Tibial artery (tissue), 4 donors: ENCODE measurements around the gene GJB2.

Source experiments
- DNase-seq, 2 donors: peaks; one replicate each; pipeline ENCODE4 v3.0.0-alpha.2; 2019
- H3K27ac ChIP-seq, 2 donors: fragments of 200-600 bp; sonication (generic) in 1 of 2; 1 replicate in 1 of 2; 2 replicates in 1 of 2; pipeline ENCODE4 v1.5.1; 2018 to 2019; ENCODE audit warnings: mild to moderate bottlenecking in 1 of 2
- H3K27me3 ChIP-seq, 2 donors: fragments of 200-600 bp; sonication (generic) in 1 of 2; one replicate each; pipeline versions ENCODE4 v1.5.1 to v1.6.0; 2016 to 2019
- H3K36me3 ChIP-seq, 3 donors: fragments of 200-600 bp; sonication (generic) in 2 of 3; one replicate each; pipeline ENCODE4 v1.5.1; 2016 to 2019; ENCODE audit warnings: mild to moderate bottlenecking in 2 of 3
- H3K4me1 ChIP-seq, 4 donors: fragments of 200-600 bp; sonication (generic) in 2 of 4; 1 replicate in 3 of 4; 2 replicates in 1 of 4; pipeline ENCODE4 v1.5.1; 2016 to 2019
- H3K4me3 ChIP-seq, 2 donors: fragments of 200-600 bp; sonication (generic) in 1 of 2; 1 replicate in 1 of 2; 2 replicates in 1 of 2; pipeline ENCODE4 v1.5.1; 2018 to 2019; ENCODE audit warnings: mild to moderate bottlenecking in 2 of 2
- H3K9me3 ChIP-seq, 3 donors: fragments of 200-600 bp; sonication (generic) in 1 of 3; one replicate each; pipeline ENCODE4 v1.5.1; 2016 to 2019
- intact Hi-C: fragments of 100-400 bp; cut with DNase I; formaldehyde crosslinking; loops from one replicate; pipeline ENCODE4 v1.15.0; 2023; ENCODE audit warnings: low total_unique reads
- TF ChIP-seq, protein P1 (sequence below), 2 experiments: fragments of 200-600 bp in 1 of 2; fragments of 450-650 bp in 1 of 2; IDR thresholded peaks; one replicate each; pipeline ENCODE4 v1.5.1; 2017 to 2019; ENCODE audit warnings: antibody characterized with exemption in 2 of 2, mild to moderate bottlenecking in 1 of 2, moderate library complexity in 1 of 2

GJB2 gene

DNA sequence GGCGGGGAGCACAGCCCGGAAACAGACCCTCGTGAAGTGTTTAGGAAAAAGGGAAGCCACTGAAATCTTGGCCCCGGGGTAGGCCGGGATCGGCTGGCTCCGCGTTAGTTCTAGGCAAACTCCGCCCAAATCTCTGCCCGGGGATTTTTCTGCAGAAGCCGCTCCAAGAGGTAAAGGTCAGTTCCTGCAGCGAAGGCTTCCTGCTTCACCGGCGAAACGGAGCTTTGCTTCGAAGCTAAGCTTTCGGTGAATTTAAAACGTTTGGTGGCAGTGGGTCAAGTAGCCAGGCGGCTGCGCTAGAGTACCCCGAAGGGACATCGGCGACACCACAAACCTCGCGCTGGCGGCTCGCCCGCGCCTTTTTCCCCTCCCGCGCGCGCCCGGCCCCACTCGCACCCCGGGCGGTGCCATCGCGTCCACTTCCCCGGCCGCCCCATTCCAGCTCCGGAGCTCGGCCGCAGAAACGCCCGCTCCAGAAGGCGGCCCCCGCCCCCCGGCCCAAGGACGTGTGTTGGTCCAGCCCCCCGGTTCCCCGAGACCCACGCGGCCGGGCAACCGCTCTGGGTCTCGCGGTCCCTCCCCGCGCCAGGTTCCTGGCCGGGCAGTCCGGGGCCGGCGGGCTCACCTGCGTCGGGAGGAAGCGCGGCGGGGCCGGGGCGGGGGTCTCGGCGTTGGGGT lies 441 bp downstream of the GJB2 start:
- peaks cover 0 to 28% (median 24%) of the 10 kb centered on the region in 4 donors for H3K4me1 ChIP-seq
- H3K36me3 ChIP-seq: no peaks in the 10 kb centered on the region
- intact Hi-C loops: no loop called here
- H3K9me3 ChIP-seq: no peaks in the 10 kb centered on the region
- TF ChIP-seq, protein P1, sequence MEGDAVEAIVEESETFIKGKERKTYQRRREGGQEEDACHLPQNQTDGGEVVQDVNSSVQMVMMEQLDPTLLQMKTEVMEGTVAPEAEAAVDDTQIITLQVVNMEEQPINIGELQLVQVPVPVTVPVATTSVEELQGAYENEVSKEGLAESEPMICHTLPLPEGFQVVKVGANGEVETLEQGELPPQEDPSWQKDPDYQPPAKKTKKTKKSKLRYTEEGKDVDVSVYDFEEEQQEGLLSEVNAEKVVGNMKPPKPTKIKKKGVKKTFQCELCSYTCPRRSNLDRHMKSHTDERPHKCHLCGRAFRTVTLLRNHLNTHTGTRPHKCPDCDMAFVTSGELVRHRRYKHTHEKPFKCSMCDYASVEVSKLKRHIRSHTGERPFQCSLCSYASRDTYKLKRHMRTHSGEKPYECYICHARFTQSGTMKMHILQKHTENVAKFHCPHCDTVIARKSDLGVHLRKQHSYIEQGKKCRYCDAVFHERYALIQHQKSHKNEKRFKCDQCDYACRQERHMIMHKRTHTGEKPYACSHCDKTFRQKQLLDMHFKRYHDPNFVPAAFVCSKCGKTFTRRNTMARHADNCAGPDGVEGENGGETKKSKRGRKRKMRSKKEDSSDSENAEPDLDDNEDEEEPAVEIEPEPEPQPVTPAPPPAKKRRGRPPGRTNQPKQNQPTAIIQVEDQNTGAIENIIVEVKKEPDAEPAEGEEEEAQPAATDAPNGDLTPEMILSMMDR (IDR thresholded peaks at IDR 0.05): no peak
- H3K4me3 ChIP-seq: peak overlapping the region; percentile 40 to 53
- H3K27me3 ChIP-seq: peaks cover 14 to 70% of the 10 kb centered on the region in 2 donors
- DNase-seq: no peak
- no peak overlapping the region for H3K27ac ChIP-seq

DNA sequence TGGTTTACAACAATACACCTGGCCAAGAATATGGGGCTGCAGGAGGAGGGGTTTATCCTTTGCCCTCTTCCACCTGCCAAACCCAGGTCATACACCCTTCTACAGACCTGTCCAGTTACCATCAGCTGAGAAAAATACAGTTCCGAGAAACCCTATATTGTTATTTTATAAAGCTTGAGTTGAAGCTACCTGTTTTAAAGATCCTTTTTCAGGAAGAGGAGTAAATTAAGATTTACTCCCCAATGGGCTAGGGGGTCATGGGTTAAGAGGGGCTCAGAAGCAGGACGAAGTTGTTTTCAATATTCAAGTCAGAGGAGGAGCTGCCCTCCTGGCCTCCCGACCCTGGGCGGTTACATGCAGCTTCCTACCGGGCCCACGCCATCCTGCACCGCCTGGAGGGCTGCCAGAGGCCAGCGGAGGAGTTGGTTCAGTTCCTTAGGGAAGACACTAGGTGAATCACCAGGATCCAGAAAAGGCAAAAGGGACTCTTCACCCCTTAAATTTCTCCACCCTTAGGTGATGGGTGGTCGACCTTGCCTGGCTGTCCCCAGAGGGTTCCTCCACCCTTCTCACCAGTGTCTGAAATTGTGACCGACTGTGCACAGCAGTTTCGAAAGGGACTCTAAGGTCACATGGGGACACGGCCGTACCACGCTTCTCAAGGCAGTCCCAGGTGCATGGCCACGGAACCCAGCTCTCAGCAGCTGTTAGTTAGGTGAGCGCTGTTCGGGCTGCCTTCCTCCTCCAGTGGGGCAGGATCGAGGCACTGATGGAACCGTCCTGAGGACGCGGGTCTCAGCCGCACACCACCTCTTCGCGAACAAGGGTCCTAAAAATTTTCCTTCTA lies 1.2 kb downstream of the GJB2 start:
- no peak overlapping the region for H3K27ac ChIP-seq
- H3K4me1 ChIP-seq: peaks cover 0 to 28% (median 24%) of the 10 kb centered on the region in 4 donors
- no peaks in the 10 kb centered on the region for H3K9me3 ChIP-seq
- H3K27me3 ChIP-seq: peaks cover 14 to 69% of the 10 kb centered on the region in 2 donors
- DNase-seq: no peak
- no peaks in the 10 kb centered on the region for H3K36me3 ChIP-seq
- TF ChIP-seq, protein P1 (IDR thresholded peaks at IDR 0.05): no peak
- intact Hi-C loops: no loop called here
- peak overlapping the region; percentile 40 to 53 for H3K4me3 ChIP-seq

DNA sequence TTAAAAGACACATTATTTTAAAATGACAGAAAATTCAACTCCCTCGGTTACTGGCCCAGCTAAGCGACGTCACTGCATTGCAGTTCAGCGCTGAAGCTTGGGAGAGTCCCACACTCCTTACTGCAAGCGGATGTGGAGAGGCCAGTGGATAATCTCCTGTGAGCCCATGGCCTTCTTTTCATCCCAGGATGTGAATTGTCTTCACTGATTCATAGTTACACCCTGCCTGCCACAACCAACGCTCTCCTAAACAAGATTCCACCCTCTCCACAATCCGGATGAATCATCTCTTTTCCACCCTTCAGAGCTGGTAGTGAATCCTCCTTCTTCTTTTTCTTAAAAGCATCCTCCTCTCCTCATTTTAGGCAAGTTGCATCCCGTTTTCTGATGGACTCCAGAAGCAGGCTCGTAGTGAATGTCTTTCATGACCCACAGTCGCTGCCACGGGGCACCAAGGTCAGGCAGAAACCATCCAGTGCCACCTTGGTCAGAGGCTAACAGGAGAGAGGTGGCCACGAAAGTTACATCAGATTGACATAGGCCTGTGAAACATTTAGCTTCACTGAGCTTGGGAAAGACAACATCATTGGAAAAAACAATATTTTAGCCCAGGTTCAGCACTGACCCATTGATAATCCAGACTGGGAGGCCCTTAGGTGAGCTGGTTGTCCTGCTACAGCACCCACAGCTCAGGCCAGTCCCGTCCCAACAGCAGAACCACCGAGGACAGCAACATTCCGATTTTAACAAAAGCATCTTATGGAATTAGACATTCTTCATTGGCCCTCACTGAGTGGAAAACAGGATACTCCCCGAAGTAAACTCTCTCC lies 2.0 kb downstream of the GJB2 start:
- TF ChIP-seq, protein P1 (IDR thresholded peaks at IDR 0.05): no peak
- intact Hi-C loops: no loop called here
- Histone ChIP-seq H3K36me3 (no peaks in the 10 kb centered on the region), H3K4me1 (peaks cover 0 to 28% (median 24%) of the 10 kb centered on the region in 4 donors), H3K4me3 (no peak overlapping the region), H3K27ac (no peak overlapping the region), H3K9me3 (no peaks in the 10 kb centered on the region), H3K27me3 (peaks cover 14 to 68% of the 10 kb centered on the region in 2 donors)
- no peak for DNase-seq

DNA sequence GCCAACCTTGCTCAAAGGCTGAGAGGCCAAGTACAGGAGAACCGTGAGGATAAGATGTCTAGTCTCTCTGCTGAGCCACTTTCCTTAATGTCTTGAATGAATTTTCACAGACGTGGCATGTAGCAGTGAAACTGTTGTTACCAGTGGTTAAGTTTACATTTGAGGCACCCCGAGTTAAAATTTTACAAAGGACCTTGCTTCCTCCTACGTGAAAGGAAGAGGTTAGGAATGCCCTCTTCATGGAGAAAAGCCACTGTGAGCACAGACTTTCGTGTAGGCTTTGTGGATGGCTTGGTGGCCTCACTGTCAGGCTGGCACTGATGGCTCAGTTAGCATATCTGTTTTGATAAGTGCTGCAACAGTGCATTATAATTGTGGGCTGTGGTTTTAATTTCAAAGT lies 2.7 kb downstream of the GJB2 start:
- TF ChIP-seq, protein P1 (IDR thresholded peaks at IDR 0.05): no peak
- no peak for DNase-seq
- Histone ChIP-seq H3K4me1 (peaks cover 0 to 28% (median 24%) of the 10 kb centered on the region in 4 donors), H3K4me3 (no peak overlapping the region), H3K27me3 (peaks cover 14 to 66% of the 10 kb centered on the region in 2 donors), H3K36me3 (no peaks in the 10 kb centered on the region), H3K9me3 (no peaks in the 10 kb centered on the region), H3K27ac (no peak overlapping the region)
- intact Hi-C loops: no loop called here
